Medulla oblongata (tissue), 1 donor: ENCODE data around the gene ZNF787.
A peak's percentile ranks its signal among the peaks of the same experiment; 100 is the strongest.

ENCODE experiments used
- DNase-seq: peaks from one replicate; pipeline ENCODE4 v3.0.0-alpha.2; 2015; ENCODE audit errors: extremely low spot score

Gene ZNF787

DNA sequence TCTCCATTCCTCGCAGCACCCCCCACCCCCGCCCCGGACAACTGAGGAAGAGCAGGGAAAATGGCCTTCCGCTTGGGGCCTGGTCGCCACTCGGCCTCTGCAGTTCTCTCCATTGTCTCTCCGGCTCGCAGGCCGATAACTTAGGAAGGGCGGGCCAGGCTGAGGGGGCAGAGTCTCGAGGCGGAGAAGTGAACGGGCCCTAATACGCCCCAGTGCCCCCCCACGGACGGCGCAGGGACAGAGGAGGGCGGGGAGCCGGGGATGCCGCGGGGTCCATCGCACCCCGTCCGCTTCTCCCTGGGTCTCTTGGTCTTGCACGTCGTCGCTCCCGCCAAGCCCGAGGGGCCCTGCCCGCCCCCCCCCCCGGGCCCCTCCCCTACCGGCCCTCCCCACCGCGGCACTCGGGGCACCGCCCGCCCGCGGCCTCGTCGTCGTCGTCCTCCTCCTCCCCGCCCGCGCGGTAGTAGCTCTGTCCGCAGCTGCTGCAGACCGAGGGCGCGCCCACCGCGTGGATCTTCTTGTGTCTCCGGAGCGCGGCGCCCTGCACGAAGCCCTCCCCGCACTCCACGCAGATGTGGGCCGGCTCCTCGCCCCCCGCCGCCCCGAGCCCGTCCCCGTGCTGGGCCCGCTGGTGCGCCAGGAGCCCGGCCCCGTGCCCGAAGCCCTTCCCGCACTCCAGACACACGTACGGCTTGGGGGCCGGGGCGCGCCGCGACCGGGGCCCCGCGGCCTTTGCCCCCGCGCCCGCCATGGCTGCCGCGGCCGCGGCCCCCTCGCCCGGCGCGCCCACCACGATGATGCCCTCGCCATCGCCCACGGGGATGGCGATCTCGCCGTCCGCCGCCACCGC lies 33.2 kb downstream of the ZNF787 start:
- DNase-seq, result no peak

- no peak for DNase-seq
Measured at GRCh38 chr19:56086671-56087430, 34.2 kb downstream of the ZNF787 start.

- DNase-seq, result no peak
Measured at GRCh38 chr19:56085571-56086275, 35.4 kb downstream of the ZNF787 start.

GRCh38 chr19:56084835-56085536 lies 36.1 kb downstream of the ZNF787 start:
- DNase-seq, result no peak

- no peak for DNase-seq
Measured at GRCh38 chr19:56083668-56084067, 37.4 kb downstream of the ZNF787 start.

DNA sequence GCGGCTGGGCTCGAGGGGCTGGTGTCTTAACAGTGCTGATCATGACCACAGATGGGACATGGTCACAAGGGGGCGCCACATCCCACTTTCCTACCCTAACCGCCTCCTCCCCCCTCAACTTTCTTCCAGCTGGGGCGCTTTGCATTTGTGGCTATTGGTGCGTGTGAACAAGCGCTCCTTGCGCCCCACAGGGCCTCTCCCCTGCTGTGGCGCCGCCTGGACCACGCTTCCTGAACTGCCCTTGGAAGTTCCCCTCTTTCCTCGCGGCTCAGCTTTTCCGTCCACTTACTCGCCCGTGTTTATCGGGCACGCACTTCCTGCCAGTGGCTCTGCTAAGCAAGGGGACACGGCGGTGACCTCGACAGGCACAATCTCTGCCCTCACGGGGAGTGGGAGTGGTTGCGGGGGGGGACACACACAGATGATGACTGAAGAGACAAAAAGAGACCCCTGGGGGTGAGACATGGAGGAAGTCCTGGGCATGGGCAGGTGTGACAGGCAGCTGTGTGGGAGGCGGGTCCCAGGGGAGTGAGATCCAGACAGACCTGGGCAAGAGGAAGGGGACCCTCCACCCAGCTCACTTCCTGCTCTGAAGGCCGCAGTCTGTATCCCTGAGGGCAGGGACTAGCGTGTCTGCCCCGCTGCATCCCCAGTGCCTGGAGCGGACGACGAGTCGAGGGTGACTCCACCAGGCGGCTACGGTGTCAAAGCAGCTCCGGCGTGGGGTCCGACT lies 40.3 kb downstream of the ZNF787 start:
- DNase-seq, result peak; percentile 70

DNA sequence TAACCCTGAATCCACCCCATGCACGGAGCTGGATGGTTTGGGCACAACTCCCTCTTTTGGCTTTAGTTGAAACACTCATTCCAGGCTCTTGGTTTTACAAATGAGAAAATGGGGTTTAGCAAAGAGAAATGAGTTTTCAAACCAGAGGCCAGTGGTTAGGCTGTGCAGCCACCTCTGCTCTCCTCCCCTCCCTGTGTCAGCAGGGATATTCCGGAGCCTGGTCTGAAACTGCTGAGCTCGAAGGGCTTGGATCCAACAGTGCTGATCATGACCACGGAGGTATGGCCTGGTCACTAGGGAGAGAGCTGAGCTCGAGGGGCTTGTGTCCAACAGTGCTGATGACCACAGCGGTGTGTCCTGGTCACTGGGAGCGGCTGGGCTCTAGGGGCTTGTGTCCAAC lies 41.5 kb downstream of the ZNF787 start:
- no peak for DNase-seq

DNA sequence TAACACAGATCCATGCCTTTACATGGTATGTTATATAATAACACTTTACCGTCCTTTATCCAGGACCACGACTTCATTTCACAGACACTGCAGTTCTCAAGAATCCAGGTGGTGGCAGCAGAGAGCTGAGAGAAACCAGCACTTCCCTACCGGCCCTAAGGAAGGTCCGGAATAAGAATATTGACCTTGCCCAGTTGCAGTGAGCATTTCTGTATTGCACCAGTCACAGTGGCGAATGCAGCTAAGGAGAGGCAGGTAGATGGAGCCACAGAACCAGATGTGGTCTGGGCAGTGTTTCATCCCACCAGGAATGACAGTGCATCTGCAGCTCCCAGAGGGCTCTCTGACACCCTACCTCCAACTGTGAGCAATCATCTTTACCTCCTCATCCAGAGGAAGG lies 44.6 kb downstream of the ZNF787 start:
- peak; percentile 33 for DNase-seq

DNA sequence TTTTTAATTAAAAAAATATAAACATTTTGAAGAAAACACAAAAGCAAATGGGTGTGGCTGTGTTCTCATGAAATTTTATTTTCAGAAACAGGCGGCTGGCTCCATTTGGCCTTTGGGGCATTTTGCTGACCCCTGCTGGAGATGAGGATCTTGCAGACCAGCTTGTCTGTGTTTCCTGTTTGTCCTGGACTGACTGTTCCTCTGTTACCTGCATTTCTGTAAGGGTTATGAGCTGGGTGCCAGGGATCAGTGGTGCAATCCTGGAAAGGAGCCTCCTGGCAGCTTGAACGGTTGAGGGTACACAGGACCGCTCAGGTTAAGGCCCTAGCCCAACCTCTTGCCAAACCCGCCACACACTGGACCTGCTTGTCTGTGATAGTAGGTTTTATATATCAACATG lies 49.9 kb downstream of the ZNF787 start:
- no peak for DNase-seq

DNA sequence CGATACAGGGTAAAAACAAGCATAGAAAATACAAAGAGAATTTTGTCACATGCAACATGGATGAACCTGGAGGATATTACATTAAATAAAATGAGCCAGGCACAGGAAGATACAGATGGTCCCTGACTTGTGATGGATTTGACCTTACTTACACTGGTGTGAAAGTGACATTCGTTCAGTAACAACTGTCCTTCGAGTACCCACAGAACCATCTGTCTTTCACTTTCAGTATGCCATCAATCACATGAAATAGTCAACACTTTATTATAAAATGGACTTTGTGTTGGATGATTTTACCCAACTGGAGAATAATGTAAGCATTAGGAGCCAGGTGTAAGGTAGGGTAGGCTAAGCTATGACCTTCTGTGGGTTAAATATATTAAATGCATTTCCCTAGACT lies 51.5 kb downstream of the ZNF787 start:
- no peak for DNase-seq

GRCh38 chr19:56066152-56067023 lies 54.7 kb downstream of the ZNF787 start:
- DNase-seq, result peak; percentile 60

DNA sequence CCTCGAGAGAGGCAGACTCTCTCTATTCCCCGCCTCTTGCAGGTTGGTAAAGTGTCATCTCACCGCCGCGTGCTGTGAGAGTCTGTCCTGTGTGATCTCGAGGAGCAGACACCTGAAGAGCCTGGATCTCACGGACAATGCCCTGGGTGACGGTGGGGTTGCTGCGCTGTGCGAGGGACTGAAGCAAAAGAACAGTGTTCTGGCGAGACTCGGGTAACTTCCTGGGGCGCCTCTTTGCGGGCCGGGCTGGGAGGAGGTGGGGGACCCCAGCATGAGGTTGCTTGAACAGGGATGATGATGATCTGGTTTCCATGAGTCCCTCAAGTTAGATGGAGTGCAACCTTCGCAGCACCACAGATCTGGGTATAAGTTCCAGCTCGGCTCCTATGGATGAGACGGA lies 67.5 kb downstream of the ZNF787 start:
- DNase-seq, result no peak
